GM12878 (cell line): ENCODE measurements around the gene FZD8. TPM values are rescaled to one million over a fixed set of nuclear protein-coding genes. Genes with fewer than 3 reads are reported as not detected.

Source experiments
- ATAC-seq: fragments of 200-7000 bp; cut with Tn5 transposase; 3 replicates; pipeline ENCODE4 v1.9.1; 2020; ENCODE audit warnings: mild to moderate bottlenecking, moderate library complexity
- BruUV-seq: library from RNA; stranded (reverse); fragments of 400-500 nt; replicated peaks from 2 replicates; lab custom pipeline; 2021; lab: Mats Ljungman, UMichigan
- CTCF ChIA-PET: fragments of 300-600 bp; sonication (Branson Sonifier 250); formaldehyde crosslinking; extraction: SDS; loops from one replicate; lab custom pipeline; 2021; ENCODE audit warnings: inconsistent platforms; lab: Yijun Ruan, JAX
- POLR2A ChIA-PET: fragments of 350-600 bp; formaldehyde crosslinking; extraction: SDS; loops from one replicate; lab custom pipeline; 2021; ENCODE audit warnings: inconsistent platforms; lab: Charles Lee
- RAD21 ChIA-PET: fragments of 300-600 bp; sonication (Branson Sonifier 250); formaldehyde crosslinking; loops from one replicate; lab custom pipeline; 2023; ENCODE audit warnings: antibody characterized with exemption; ENCODE audit not compliant: unreplicated experiment; lab: Charles Lee
- SMC1A ChIA-PET: fragments of 300-600 bp; sonication (Branson Sonifier 250); formaldehyde crosslinking; loops from one replicate; lab custom pipeline; 2023; ENCODE audit not compliant: unreplicated experiment, uncharacterized antibody; lab: Charles Lee
- DNase-seq: peaks from one replicate; pipeline ENCODE4 v3.0.0-alpha.2; 2011; ENCODE audit warnings: low read depth, low spot score
- FAIRE-seq: peaks from 3 replicates; lab custom pipeline; 2011; peaks lifted over from hg19 to GRCh38; lab: Jason Lieb, UNC
- H2AFZ ChIP-seq: 2 replicates; pipeline ENCODE4 v1.6.0; 2011; ENCODE audit warnings: low read depth, low read length, control low read depth; ENCODE audit not compliant: control insufficient read depth
- H3K27ac ChIP-seq: 2 replicates; pipeline ENCODE4 v1.5.1; 2011; ENCODE audit warnings: control low read depth; ENCODE audit not compliant: control insufficient read depth, insufficient read depth
- H3K27me3 ChIP-seq, 2 experiments: replicated peaks in 1 of 2; 2 replicates each; pipeline versions ENCODE4 v1.6.0 to v1.6.1; 2011; ENCODE audit warnings: low read length in 1 of 2; ENCODE audit not compliant: control insufficient read depth in 2 of 2, insufficient read depth in 2 of 2
- H3K36me3 ChIP-seq, 2 experiments: 2 replicates each; pipeline ENCODE4 v1.5.1; 2011; ENCODE audit warnings: low read length in 1 of 2; ENCODE audit not compliant: control insufficient read depth in 2 of 2, insufficient read depth in 2 of 2
- H3K4me1 ChIP-seq: 2 replicates; pipeline ENCODE4 v1.6.1; 2011; ENCODE audit warnings: mild to moderate bottlenecking, low read length, moderate library complexity, mixed read lengths; ENCODE audit not compliant: control insufficient read depth, insufficient read depth
- H3K4me2 ChIP-seq: 2 replicates; pipeline ENCODE4 v1.6.0; 2011; ENCODE audit warnings: control low read depth; ENCODE audit not compliant: control insufficient read depth, insufficient read depth
- H3K4me3 ChIP-seq: fragments of 200-600 bp; sonication (generic); 2 replicates; pipeline ENCODE4 v1.5.1; 2016
- H3K79me2 ChIP-seq: 2 replicates; pipeline ENCODE4 v1.6.0; 2011; ENCODE audit warnings: low read length; ENCODE audit not compliant: control insufficient read depth, insufficient read depth
- H3K9ac ChIP-seq: 2 replicates; pipeline ENCODE4 v1.8.0; 2011; ENCODE audit warnings: low read length, control low read depth, mixed read lengths; ENCODE audit not compliant: control insufficient read depth, insufficient read depth
- H3K9me3 ChIP-seq: replicated peaks from 3 replicates; pipeline ENCODE4 v1.5.1; 2011; ENCODE audit warnings: mild to moderate bottlenecking, low read length; ENCODE audit not compliant: control insufficient read depth, insufficient read depth
- H4K20me1 ChIP-seq: 2 replicates; pipeline ENCODE4 v1.6.0; 2011; ENCODE audit not compliant: control insufficient read depth, insufficient read depth
- BCLAF1 ChIP-seq: fragments of 450-650 bp; IDR thresholded peaks from 2 replicates; pipeline ENCODE4 v1.6.1; 2017; ENCODE audit warnings: antibody characterized with exemption, mild to moderate bottlenecking, moderate library complexity
- BRCA1 ChIP-seq: IDR thresholded peaks from 2 replicates; pipeline ENCODE4 v1.6.1; 2011; ENCODE audit warnings: low read depth, low read length, improper control_type of control experiment
- CBX5 ChIP-seq: sonication (generic); IDR thresholded peaks from 2 replicates; pipeline ENCODE4 v1.6.1; 2016; ENCODE audit warnings: low read depth, moderate library complexity, mild to moderate bottlenecking, inconsistent platforms
- CEBPB ChIP-seq, 2 experiments: fragments of 150-350 bp in 1 of 2; IDR thresholded peaks; 2 replicates each; pipeline ENCODE4 v1.6.1; 2012 to 2014; ENCODE audit warnings: low read depth in 2 of 2, low read length in 2 of 2, borderline replicate concordance in 1 of 2, inconsistent platforms in 1 of 2
- CHD1 ChIP-seq: IDR thresholded peaks from 2 replicates; pipeline ENCODE4 v1.6.1; 2012; ENCODE audit warnings: low read depth, low read length, improper control_type of control experiment
- EZH2 ChIP-seq: IDR thresholded peaks from 2 replicates; pipeline ENCODE4 v1.6.1; 2012; ENCODE audit warnings: low read depth, mild to moderate bottlenecking, control low read depth, inconsistent platforms, low read length, borderline replicate concordance; ENCODE audit not compliant: control insufficient read depth
- IKZF2 ChIP-seq, 2 experiments: fragments of 450-650 bp; IDR thresholded peaks; 2 replicates each; pipeline ENCODE4 v1.6.1; 2017; ENCODE audit warnings: mild to moderate bottlenecking in 2 of 2, moderate library complexity in 2 of 2
- KAT2A ChIP-seq: conservative IDR thresholded peaks from 2 replicates; pipeline ENCODE4 v1.6.1; 2011; ENCODE audit warnings: low read depth, low read length; ENCODE audit not compliant: control insufficient read depth
- KLF5 ChIP-seq: fragments of 450-650 bp; IDR thresholded peaks from 2 replicates; pipeline ENCODE4 v1.6.1; 2014; ENCODE audit warnings: mild to moderate bottlenecking; ENCODE audit not compliant: partially characterized antibody
- MAX ChIP-seq: IDR thresholded peaks from 2 replicates; pipeline ENCODE4 v1.6.1; 2012; ENCODE audit warnings: low read depth, low read length, improper control_type of control experiment
- MTA2 ChIP-seq: fragments of 450-650 bp; IDR thresholded peaks from 2 replicates; pipeline ENCODE4 v1.6.1; 2016; ENCODE audit warnings: low read depth, mild to moderate bottlenecking, moderate library complexity
- MTA3 ChIP-seq: IDR thresholded peaks from 2 replicates; pipeline ENCODE4 v1.6.1; 2012; ENCODE audit warnings: low read length, inconsistent platforms, borderline replicate concordance
- NBN ChIP-seq: fragments of 450-650 bp; IDR thresholded peaks from 2 replicates; pipeline ENCODE4 v1.6.1; 2016
- NR2C1 ChIP-seq: fragments of 450-650 bp; IDR thresholded peaks from 2 replicates; pipeline ENCODE4 v1.6.1; 2017; ENCODE audit warnings: antibody characterized with exemption, mild to moderate bottlenecking, moderate library complexity
- PAX5 ChIP-seq: IDR thresholded peaks from 2 replicates; pipeline ENCODE4 v1.6.1; 2011; ENCODE audit warnings: low read depth, low read length, borderline replicate concordance
- PKNOX1 ChIP-seq: fragments of 450-650 bp; IDR thresholded peaks from 2 replicates; pipeline ENCODE4 v1.6.1; 2016; ENCODE audit warnings: mild to moderate bottlenecking
- POU2F2 ChIP-seq: IDR thresholded peaks from 3 replicates; pipeline ENCODE4 v1.6.1; 2011; ENCODE audit warnings: low read depth, mild to moderate bottlenecking, low read length, borderline replicate concordance
- SREBF2 ChIP-seq: IDR thresholded peaks from 2 replicates; pipeline ENCODE4 v1.6.1; 2012; ENCODE audit warnings: mild to moderate bottlenecking, low read length
- TCF7 ChIP-seq: IDR thresholded peaks from 2 replicates; pipeline ENCODE4 v1.6.1; 2014; ENCODE audit warnings: antibody characterized with exemption, borderline replicate concordance
- YBX1 ChIP-seq: fragments of 450-650 bp; IDR thresholded peaks from 2 replicates; pipeline ENCODE4 v1.6.1; 2016; ENCODE audit warnings: antibody characterized with exemption
- ZNF207 ChIP-seq: fragments of 450-650 bp; IDR thresholded peaks from 2 replicates; pipeline ENCODE4 v1.6.1; 2014; ENCODE audit warnings: antibody characterized with exemption, mild to moderate bottlenecking, borderline replicate concordance
- ZNF24 ChIP-seq: fragments of 450-650 bp; IDR thresholded peaks from 2 replicates; pipeline ENCODE4 v1.6.1; 2017; ENCODE audit warnings: antibody characterized with exemption, mild to moderate bottlenecking
- ZNF274 ChIP-seq: IDR thresholded peaks from one replicate; pipeline ENCODE4 v1.8.0; 2011; ENCODE audit not compliant: insufficient read length, insufficient read depth
- ZZZ3 ChIP-seq: IDR thresholded peaks from 2 replicates; pipeline ENCODE4 v1.6.1; 2011; ENCODE audit warnings: low read depth; ENCODE audit not compliant: control insufficient read depth, insufficient read length
- WGBS: methylation state at CpG from one replicate; pipeline ENCODE4 v1.1.6; 2016; ENCODE audit warnings: low lambda C conversion rate; ENCODE audit not compliant: insufficient replicate concordance, insufficient coverage; ENCODE audit errors: missing lambda C conversion rate; 5-methylcytosine and 5-hydroxymethylcytosine counted together
- in situ Hi-C: fragments of 300-500 bp; cut with MboI; formaldehyde crosslinking; loops from 9 replicates; pipeline ENCODE4 v1.14.3; 2018; ENCODE audit warnings: mixed read lengths
- intact Hi-C: fragments of 100-400 bp; cut with micrococcal nuclease; formaldehyde crosslinking; loops from one replicate; pipeline ENCODE4 v1.14.2; 2022; ENCODE audit not compliant: unreplicated experiment
- polyA plus RNA-seq, 11 experiments: library from polyadenylated mRNA; depleted of rRNA in 4 of 11; unstranded in 6 of 11; stranded (reverse) in 5 of 11; fragments of >200 nt; fragmentation: Nextera tagmentation in 4 of 11; fragmentation: Illumina TruSeq in 1 of 11; extraction: Ambion mirVana in 4 of 11; extraction: Trizol in 1 of 11; gene quantifications; 1 replicate in 1 of 11; 2 replicates in 10 of 11; pipeline versions ENCODE4 v1.2.1 to v1.2.3, GENCODE V29; 2011 to 2016; ENCODE audit warnings: inconsistent platforms in 2 of 11, missing spikeins in 2 of 11, low read depth in 1 of 11
- total RNA-seq, 4 experiments: library from RNA; depleted of rRNA in 3 of 4; stranded (reverse); fragments of >200 nt in 3 of 4; fragmentation: Illumina TruSeq in 1 of 4; extraction: Trizol in 1 of 4; gene quantifications; 2 replicates each; pipeline versions ENCODE4 v1.2.1 to v1.2.3, GENCODE V29; 2013 to 2021

The FZD8 gene
- total and polyA plus RNA-seq, 10 of the 15 experiments (the other 5 are each of a cell fraction or from before 2014, with no cell fraction given), result 0.03 to 0.72 (median 0.10) TPM; not detected in 3

GRCh38 chr10:35659456-35659855, 17.4 kb upstream of the FZD8 start (continued):
- TF ChIP-seq ZNF274 (no peak), NR2C1 (no peak), IKZF2 (IDR thresholded peaks at IDR 0.05) (no peak), ZNF207 (no peak), YBX1 (no peak), KLF5 (no peak), MAX (no peak), BCLAF1 (no peak)

- Histone ChIP-seq H2AFZ (no peak overlapping the region), H3K9ac (no peak overlapping the region), H4K20me1 (no peaks in the 10 kb centered on the region), H3K27me3 (no peaks in the 10 kb centered on the region), H3K4me2 (no peak overlapping the region), H3K27ac (no peak overlapping the region), H3K4me3 (no peak overlapping the region), H3K36me3 (no peaks in the 10 kb centered on the region), H3K4me1 (no peaks in the 10 kb centered on the region), H3K79me2 (no peaks in the 10 kb centered on the region), H3K9me3 (no peaks in the 10 kb centered on the region)
- ATAC-seq (no peak), DNase-seq (no peak), FAIRE-seq (no peak)
- BruUV-seq, result no TSS peak
- intact Hi-C loops, result no loop called here
- WGBS, result 54% methylated on average over 5 of the region's 5 CpGs
- RAD21 ChIA-PET, result no interaction called here
- SMC1A ChIA-PET, result interaction anchor here (1.0 kb wide), 1 partner anchor 22 kb away, joined by 3 read pairs; no protein-coding TSS in a partner anchor
- in situ Hi-C loops, result no loop called here
- CTCF ChIA-PET, result no interaction called here
- POLR2A ChIA-PET, result no interaction called here
- TF ChIP-seq SREBF2, result no peak
- no peak for TF ChIP-seq CHD1
- no peak for TF ChIP-seq PKNOX1
- no peak for TF ChIP-seq MTA3
- no peak for TF ChIP-seq TCF7
- no peak for TF ChIP-seq EZH2
- TF ChIP-seq KAT2A, result no peak
- TF ChIP-seq PAX5, result no peak
- TF ChIP-seq CEBPB (IDR thresholded peaks at IDR 0.05; ENCODE audit: borderline replicate concordance in 1 of 2, low read depth in 2 of 2, low read length in 2 of 2), result no peak
- TF ChIP-seq ZNF24, result no peak
- TF ChIP-seq BRCA1, result no peak
- TF ChIP-seq ZZZ3, result no peak
- TF ChIP-seq CBX5, result no peak
- no peak for TF ChIP-seq NBN
- TF ChIP-seq POU2F2, result no peak
- TF ChIP-seq MTA2, result no peak
These were observed 15.5 kb upstream of the FZD8 start for GRCh38 chr10:35657621-35658020.
